HFFc6 (cell line): Measurements from ENCODE around the gene SLC47A2. TPM values are rescaled to one million over a fixed set of nuclear protein-coding genes. Genes with fewer than 3 reads are reported as not detected.
A peak's percentile ranks its signal among the peaks of the same experiment; 100 is the strongest.

Source experiments
- DNase-seq: peaks from one replicate; pipeline ENCODE4 v3.0.0-alpha.2; 2018
- H3K27ac Mint-ChIP-seq: 2 replicates; pipeline ENCODE4 v1.8.0; 2020; ENCODE audit warnings: mild to moderate bottlenecking, mixed read lengths
- H3K27me3 Mint-ChIP-seq: 2 replicates; pipeline ENCODE4 v1.8.0; 2021; ENCODE audit warnings: mild to moderate bottlenecking, moderate library complexity, mixed read lengths; ENCODE audit not compliant: insufficient read depth
- H3K36me3 Mint-ChIP-seq: 2 replicates; pipeline ENCODE4 v1.8.0; 2021; ENCODE audit warnings: low read depth, mixed read lengths
- H3K4me1 Mint-ChIP-seq: 2 replicates; pipeline ENCODE4 v1.8.0; 2020; ENCODE audit warnings: low read depth, mixed read lengths
- H3K4me3 Mint-ChIP-seq: 2 replicates; pipeline ENCODE4 v1.8.0; 2020; ENCODE audit warnings: mild to moderate bottlenecking, moderate library complexity, mixed read lengths
- H3K9me3 Mint-ChIP-seq: 2 replicates; pipeline ENCODE4 v1.8.0; 2020; ENCODE audit warnings: mild to moderate bottlenecking, mixed read lengths
- total RNA-seq, 6 experiments: library from RNA; stranded (reverse); fragmentation: NEBNext Ultra II Directional; extraction: Animal tissue kit (Norgen Biotek cat#: 25700); gene quantifications; 2 replicates in 1 of 6; 3 replicates in 5 of 6; pipeline ENCODE4 v1.2.3, GENCODE V29; 2021
- TF ChIP-seq, protein P1 (sequence below): fragments of 200-600 bp; sonication (generic); IDR thresholded peaks from 2 replicates; pipeline ENCODE4 v1.5.0; 2021; ENCODE audit warnings: antibody characterized with exemption, mild to moderate bottlenecking

Gene SLC47A2
- total RNA-seq, 6 experiments from 2014 or later = not detected

DNA sequence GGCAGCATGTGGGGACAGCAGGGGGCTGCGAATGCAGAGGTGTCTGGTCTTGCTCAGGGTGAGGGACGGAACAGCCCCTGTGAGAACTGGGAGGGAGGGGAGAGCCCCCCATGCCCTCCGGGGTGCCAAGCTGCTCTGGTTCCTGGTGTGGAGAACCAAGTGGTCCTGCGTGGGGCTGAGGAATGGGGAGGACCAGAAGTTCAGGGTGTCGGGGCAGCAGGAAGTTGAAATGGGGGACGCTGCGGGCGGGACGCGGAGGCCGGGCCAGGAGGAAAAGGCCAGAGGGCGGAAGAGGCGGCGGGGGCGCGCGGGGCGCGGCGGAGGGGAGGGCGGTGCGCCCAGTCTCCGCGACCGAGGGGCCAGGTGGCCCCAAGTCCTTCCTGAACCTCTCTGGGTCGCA lies 28.1 kb upstream of the SLC47A2 start:
- DNase-seq = no peak
- TF ChIP-seq, protein P1, sequence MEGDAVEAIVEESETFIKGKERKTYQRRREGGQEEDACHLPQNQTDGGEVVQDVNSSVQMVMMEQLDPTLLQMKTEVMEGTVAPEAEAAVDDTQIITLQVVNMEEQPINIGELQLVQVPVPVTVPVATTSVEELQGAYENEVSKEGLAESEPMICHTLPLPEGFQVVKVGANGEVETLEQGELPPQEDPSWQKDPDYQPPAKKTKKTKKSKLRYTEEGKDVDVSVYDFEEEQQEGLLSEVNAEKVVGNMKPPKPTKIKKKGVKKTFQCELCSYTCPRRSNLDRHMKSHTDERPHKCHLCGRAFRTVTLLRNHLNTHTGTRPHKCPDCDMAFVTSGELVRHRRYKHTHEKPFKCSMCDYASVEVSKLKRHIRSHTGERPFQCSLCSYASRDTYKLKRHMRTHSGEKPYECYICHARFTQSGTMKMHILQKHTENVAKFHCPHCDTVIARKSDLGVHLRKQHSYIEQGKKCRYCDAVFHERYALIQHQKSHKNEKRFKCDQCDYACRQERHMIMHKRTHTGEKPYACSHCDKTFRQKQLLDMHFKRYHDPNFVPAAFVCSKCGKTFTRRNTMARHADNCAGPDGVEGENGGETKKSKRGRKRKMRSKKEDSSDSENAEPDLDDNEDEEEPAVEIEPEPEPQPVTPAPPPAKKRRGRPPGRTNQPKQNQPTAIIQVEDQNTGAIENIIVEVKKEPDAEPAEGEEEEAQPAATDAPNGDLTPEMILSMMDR = no peak
- Mint-ChIP-seq H3K4me3 (peak overlapping the region; percentile 22; the same call in 1 of the 2 replicates), H3K36me3 (no peaks in the 10 kb centered on the region), H3K27ac (no peak overlapping the region), H3K4me1 (peaks cover 17% of the 10 kb centered on the region), H3K9me3 (no peaks in the 10 kb centered on the region), H3K27me3 (peaks cover 29% of the 10 kb centered on the region)

DNA sequence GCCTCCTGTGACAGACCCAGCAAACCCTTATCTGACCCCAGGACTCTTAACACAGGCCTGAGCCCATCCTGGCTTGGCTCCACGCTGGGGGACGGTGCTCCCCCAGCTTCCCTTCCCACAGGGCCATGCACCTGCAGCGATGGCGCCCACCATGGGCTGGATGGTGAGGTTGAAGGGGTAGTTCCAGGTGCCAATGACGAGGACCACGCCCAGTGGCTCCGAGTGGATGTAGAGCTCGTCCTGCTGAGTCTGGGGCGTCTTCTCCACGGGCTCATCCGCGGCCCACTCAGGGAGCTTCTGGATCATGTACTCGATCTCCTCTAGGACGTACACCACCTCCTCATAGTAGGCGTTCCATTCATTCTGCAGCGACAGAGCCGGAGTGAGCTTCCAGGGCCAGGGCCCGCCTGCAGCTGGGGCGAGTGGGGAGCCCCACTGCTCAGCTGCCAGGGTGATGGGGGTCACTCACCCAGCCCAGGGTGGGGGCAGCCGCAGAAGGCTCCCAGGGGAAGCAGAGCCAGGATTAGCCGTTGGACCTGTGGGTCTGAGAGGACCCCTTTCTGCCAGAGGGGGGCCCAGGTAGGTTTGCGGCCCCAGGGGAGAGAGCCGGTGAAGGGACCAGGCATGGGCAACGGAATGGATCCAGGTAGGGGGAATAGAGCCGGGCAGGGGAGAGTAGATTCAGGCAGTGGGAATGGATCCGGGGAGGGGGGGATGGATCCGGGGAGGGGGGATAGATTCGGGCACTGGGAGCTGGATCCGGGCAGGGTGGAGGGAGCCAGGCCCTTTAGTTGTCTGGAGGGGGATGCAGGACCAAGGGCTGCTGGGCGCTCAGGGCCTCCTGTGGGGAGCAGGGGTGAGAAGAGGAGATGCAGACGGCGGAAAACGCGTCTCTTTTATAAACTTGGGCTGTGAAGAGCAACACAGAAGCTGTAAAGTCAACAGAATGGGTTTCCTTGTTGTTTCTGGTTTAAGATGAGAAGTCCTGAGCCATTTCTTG lies 27.0 kb upstream of the SLC47A2 start:
- Mint-ChIP-seq H3K4me1 (peaks cover 7% of the 10 kb centered on the region), H3K4me3 (no peak overlapping the region), H3K9me3 (no peaks in the 10 kb centered on the region), H3K27me3 (peaks cover 28% of the 10 kb centered on the region), H3K27ac (no peak overlapping the region), H3K36me3 (no peaks in the 10 kb centered on the region)
- TF ChIP-seq, protein P1 = no peak
- DNase-seq = no peak

DNA sequence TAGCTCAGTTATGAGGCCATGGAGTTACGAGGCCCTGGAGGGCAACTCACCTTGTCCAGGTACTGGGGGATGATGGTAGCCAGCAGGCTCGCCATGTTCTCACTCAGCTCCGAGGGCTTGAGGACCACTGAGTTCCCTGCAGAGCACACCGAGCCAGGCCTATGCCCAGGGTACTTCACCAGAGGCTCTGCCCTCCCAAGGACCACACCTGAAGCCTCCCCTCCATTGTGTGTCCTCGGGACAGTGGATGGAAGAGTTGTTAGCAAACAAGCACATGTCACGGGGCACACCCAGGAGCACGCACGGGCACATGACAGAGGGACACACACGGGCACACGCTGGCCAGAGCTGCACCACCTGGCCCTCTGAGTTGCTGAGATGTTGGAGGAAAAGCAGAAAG lies 26.1 kb upstream of the SLC47A2 start:
- no peak overlapping the region for H3K27ac Mint-ChIP-seq
- no peaks in the 10 kb centered on the region for H3K36me3 Mint-ChIP-seq
- no peaks in the 10 kb centered on the region for H3K9me3 Mint-ChIP-seq
- no peaks in the 10 kb centered on the region for H3K4me1 Mint-ChIP-seq
- no peak overlapping the region for H3K4me3 Mint-ChIP-seq
- no peak for DNase-seq
- TF ChIP-seq, protein P1 = no peak
- peaks cover 26% of the 10 kb centered on the region for H3K27me3 Mint-ChIP-seq

- Mint-ChIP-seq H3K4me1 (no peaks in the 10 kb centered on the region), H3K9me3 (no peaks in the 10 kb centered on the region), H3K27me3 (peaks cover 28% of the 10 kb centered on the region), H3K27ac (no peak overlapping the region), H3K36me3 (no peaks in the 10 kb centered on the region), H3K4me3 (no peak overlapping the region)
- TF ChIP-seq, protein P1 = no peak
- DNase-seq = no peak
These were observed 25.6 kb upstream of the SLC47A2 start for GRCh38 chr17:19741832-19742457.

GRCh38 chr17:19740933-19741332 lies 24.5 kb upstream of the SLC47A2 start:
- Mint-ChIP-seq H3K36me3 (no peaks in the 10 kb centered on the region), H3K4me3 (no peak overlapping the region), H3K27ac (no peak overlapping the region), H3K27me3 (peaks cover 25% of the 10 kb centered on the region), H3K4me1 (no peaks in the 10 kb centered on the region), H3K9me3 (no peaks in the 10 kb centered on the region)
- TF ChIP-seq, protein P1 = no peak
- DNase-seq = no peak
